ENCODE data around the gene CEP350. TPM values are rescaled to one million over a fixed set of nuclear protein-coding genes. Genes with fewer than 3 reads are reported as not detected.

Gene CEP350
- total RNA-seq, 1 experiment from 2014 or later: 41.1 TPM

GRCh38 chr1:179995576-179995975 is 41.0 kb downstream of the CEP350 start:
- DNase-seq (ENCODE audit: low read depth, low spot score) (no peak), ATAC-seq (no peak)
- intact Hi-C loops (cut with micrococcal nuclease; ENCODE audit: unreplicated experiment): no loop called here
- Histone ChIP-seq H3K27ac (ENCODE audit: low read length) (no peak overlapping the region), H3K4me3 (ENCODE audit: low read depth in 2 of 2, low read length in 2 of 2) (no peak overlapping the region), H3K36me3 (ENCODE audit: control insufficient read depth, insufficient read depth, low read length) (peaks cover 12% of the 10 kb centered on the region), H3K27me3 (ENCODE audit: control insufficient read depth, insufficient read depth, low read length) (no peaks in the 10 kb centered on the region), H3K4me1 (ENCODE audit: control insufficient read depth, insufficient read depth, low read length) (no peaks in the 10 kb centered on the region), H3K9me3 (ENCODE audit: control insufficient read depth, insufficient read depth, low read depth, low read length) (no peaks in the 10 kb centered on the region)
- in situ Hi-C loops (cut with HindIII; ENCODE audit: low pct_unique_long_range_greater_than_20kb, low sequenced_read_pairs): no loop called here
- ChIA-PET POLR2A (no interaction called here), CTCF (no interaction called here)
- TF ChIP-seq SIN3A (IDR thresholded peaks at IDR 0.05; ENCODE audit: borderline replicate concordance, insufficient read depth, low read depth, low read length): no peak
- TF ChIP-seq CTCF (IDR thresholded peaks at IDR 0.05): no peak
- TF ChIP-seq REST (IDR thresholded peaks at IDR 0.05; ENCODE audit: insufficient read depth in 1 of 2, low read depth in 2 of 2, low read length in 1 of 2): no peak
- TF ChIP-seq POLR2AphosphoS5 (IDR thresholded peaks at IDR 0.05; ENCODE audit: low read depth, low read length): no peak
- TF ChIP-seq TCF7L2 (IDR thresholded peaks at IDR 0.05; ENCODE audit: low read depth, low read length): no peak
- BruUV-seq (replicated peaks): no TSS peak

- no peak for TF ChIP-seq TCF7L2 (IDR thresholded peaks at IDR 0.05; ENCODE audit: low read depth, low read length)
- no peak for TF ChIP-seq POLR2AphosphoS5 (IDR thresholded peaks at IDR 0.05; ENCODE audit: low read depth, low read length)
- no peak for TF ChIP-seq SIN3A (IDR thresholded peaks at IDR 0.05; ENCODE audit: borderline replicate concordance, insufficient read depth, low read depth, low read length)
- no peak for TF ChIP-seq REST (IDR thresholded peaks at IDR 0.05; ENCODE audit: insufficient read depth in 1 of 2, low read depth in 2 of 2, low read length in 1 of 2)
- Histone ChIP-seq H3K36me3 (ENCODE audit: control insufficient read depth, insufficient read depth, low read length) (peaks cover 12% of the 10 kb centered on the region), H3K4me1 (ENCODE audit: control insufficient read depth, insufficient read depth, low read length) (no peaks in the 10 kb centered on the region), H3K4me3 (ENCODE audit: low read depth in 2 of 2, low read length in 2 of 2) (no peak overlapping the region), H3K27ac (ENCODE audit: low read length) (no peak overlapping the region), H3K27me3 (ENCODE audit: control insufficient read depth, insufficient read depth, low read length) (no peaks in the 10 kb centered on the region), H3K9me3 (ENCODE audit: control insufficient read depth, insufficient read depth, low read depth, low read length) (no peaks in the 10 kb centered on the region)
- CTCF ChIA-PET: no interaction called here
- ATAC-seq: no peak
- POLR2A ChIA-PET: no interaction called here
- BruUV-seq (replicated peaks): no TSS peak
- in situ Hi-C loops (cut with HindIII; ENCODE audit: low pct_unique_long_range_greater_than_20kb, low sequenced_read_pairs): no loop called here
- DNase-seq (ENCODE audit: low read depth, low spot score): no peak
- intact Hi-C loops (cut with micrococcal nuclease; ENCODE audit: unreplicated experiment): no loop called here
Observed at GRCh38 chr1:179996099-179996498, 41.5 kb downstream of the CEP350 start.
